A204.1 (cell line): Measurements from ENCODE around the gene BCL2L14.

ENCODE experiments used
- FAIRE-seq: peaks from 2 replicates; lab custom pipeline; 2012; peaks lifted over from hg19 to GRCh38; lab: Jason Lieb, UNC

The BCL2L14 gene

GRCh38 chr12:12070674-12071656 is at the start of gene BCL2L14:
Gene BCL2L14, plus strand, starts transcription at chr12:12070939. Its CDS starts 8,367 bp downstream, at chr12:12079306.
- FAIRE-seq = no peak

- FAIRE-seq = no peak
Observed at GRCh38 chr12:12022306-12022936, 48.3 kb upstream of the BCL2L14 start.

- FAIRE-seq = no peak
Observed at GRCh38 chr12:12023456-12023855, 47.3 kb upstream of the BCL2L14 start.

GRCh38 chr12:12024911-12025682 is 45.6 kb upstream of the BCL2L14 start:
- no peak for FAIRE-seq

- no peak for FAIRE-seq
Observed at GRCh38 chr12:12025799-12026386, 44.8 kb upstream of the BCL2L14 start.

- no peak for FAIRE-seq
Observed at GRCh38 chr12:12028668-12029402, 41.9 kb upstream of the BCL2L14 start.

GRCh38 chr12:12029653-12030052 is 41.1 kb upstream of the BCL2L14 start:
- no peak for FAIRE-seq

- no peak for FAIRE-seq
Observed at GRCh38 chr12:12032260-12032791, 38.4 kb upstream of the BCL2L14 start.

- no peak for FAIRE-seq
Observed at GRCh38 chr12:12032851-12033797, 37.6 kb upstream of the BCL2L14 start.

GRCh38 chr12:12033824-12034223 is 36.9 kb upstream of the BCL2L14 start:
- no peak for FAIRE-seq

- FAIRE-seq = no peak
Observed at GRCh38 chr12:12034344-12034743, 36.4 kb upstream of the BCL2L14 start.

- FAIRE-seq = no peak
Observed at GRCh38 chr12:12035229-12035628, 35.5 kb upstream of the BCL2L14 start.

- no peak for FAIRE-seq
Observed at GRCh38 chr12:12036901-12037300, 33.8 kb upstream of the BCL2L14 start.

GRCh38 chr12:12039897-12040296 is 30.8 kb upstream of the BCL2L14 start:
- no peak for FAIRE-seq

GRCh38 chr12:12046401-12046800 is 24.3 kb upstream of the BCL2L14 start:
- no peak for FAIRE-seq

GRCh38 chr12:12047682-12048081 is 23.1 kb upstream of the BCL2L14 start:
- FAIRE-seq = no peak

GRCh38 chr12:12048266-12048665 is 22.5 kb upstream of the BCL2L14 start:
- no peak for FAIRE-seq

GRCh38 chr12:12048714-12049113 is 22.0 kb upstream of the BCL2L14 start:
- FAIRE-seq = no peak

GRCh38 chr12:12051668-12052067 is 19.1 kb upstream of the BCL2L14 start:
- no peak for FAIRE-seq

- FAIRE-seq = no peak
Observed at GRCh38 chr12:12054993-12055392, 15.7 kb upstream of the BCL2L14 start.
